NB4 (cell line): ENCODE data around the gene U2AF1.
"Not testable (repeated sequence)": the region's sequence is repeated elsewhere in the genome, so short reads cannot be mapped to it uniquely, and the experiment has no call there.

Experiments used
- CTCF ChIP-seq: IDR thresholded peaks from one replicate; pipeline ENCODE4 v1.5.1; 2012; ENCODE audit warnings: low read depth, low read length
- MAX ChIP-seq: IDR thresholded peaks from 2 replicates; pipeline ENCODE4 v1.6.1; 2011; ENCODE audit warnings: low read depth, low read length
- MYC ChIP-seq: IDR thresholded peaks from 2 replicates; pipeline ENCODE4 v1.6.1; 2011; ENCODE audit warnings: low read depth, low read length
- POLR2A ChIP-seq: IDR thresholded peaks from 2 replicates; pipeline ENCODE4 v1.6.1; 2011; ENCODE audit warnings: mild to moderate bottlenecking; ENCODE audit not compliant: insufficient read length; ENCODE audit errors: extremely low read depth

DNA sequence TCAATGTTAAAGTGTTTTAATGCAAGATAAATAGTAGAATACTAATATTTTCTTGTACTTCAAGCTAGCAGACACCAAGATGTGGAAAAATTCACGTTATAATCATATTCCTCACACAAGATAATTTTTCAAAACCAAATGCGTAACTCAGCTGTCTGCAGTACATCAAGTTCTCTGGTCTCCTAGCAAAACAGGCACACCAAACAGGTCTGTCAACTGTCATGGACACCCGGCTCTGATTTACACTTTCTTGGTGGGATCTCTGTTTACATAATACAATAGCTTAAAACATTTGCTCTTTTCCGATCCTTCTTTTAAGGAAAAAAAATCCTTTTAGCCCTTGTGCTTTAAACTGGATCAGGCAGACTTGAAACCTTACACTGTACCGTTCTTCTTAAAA is 5.7 kb downstream of the U2AF1 start:
- TF ChIP-seq CTCF, MAX, MYC, POLR2A: not testable (repeated sequence)
